Stimulated activated naive CD8-positive, alpha-beta T cell treated with anti-CD3 and anti-CD28 coated beads, Interleukin-15, Interleukin-2, amounts not matched to agents 100 ng/mL and 50 ng/mL, for 24 hours (primary cell): ENCODE results near the gene TMC4.
"Not testable (repeated sequence)": the region's sequence is repeated elsewhere in the genome, so short reads cannot be mapped to it uniquely, and the experiment has no call there.

Experiments used
- H3K27ac Mint-ChIP-seq: one replicate; pipeline ENCODE4 v1.8.0; 2021; ENCODE audit warnings: mild to moderate bottlenecking, mixed read lengths
- H3K27me3 Mint-ChIP-seq: one replicate; pipeline ENCODE4 v1.8.0; 2021; ENCODE audit warnings: mixed read lengths
- H3K36me3 Mint-ChIP-seq: one replicate; pipeline ENCODE4 v1.8.0; 2021; ENCODE audit warnings: low read depth, mixed read lengths
- H3K4me1 Mint-ChIP-seq: one replicate; pipeline ENCODE4 v1.8.0; 2021; ENCODE audit warnings: low read depth, mixed read lengths
- H3K4me3 Mint-ChIP-seq: one replicate; pipeline ENCODE4 v1.8.0; 2021; ENCODE audit warnings: mild to moderate bottlenecking, mixed read lengths
- H3K9me3 Mint-ChIP-seq: one replicate; pipeline ENCODE4 v1.8.0; 2021; ENCODE audit warnings: mixed read lengths

Gene TMC4

GRCh38 chr19:54172471-54173358, at the start of gene TMC4:
TSS of gene TMC4 (minus strand) at chr19:54173160. CDS start at chr19:54173117, 43 bp downstream.
- H3K4me3 Mint-ChIP-seq: no peak within 1 kb of the TSS
- no peaks in the 10 kb centered on the region for H3K27me3 Mint-ChIP-seq
- no peaks in the 10 kb centered on the region for H3K9me3 Mint-ChIP-seq
- H3K27ac Mint-ChIP-seq: no peak within 1 kb of the TSS
- H3K4me1 Mint-ChIP-seq: no peaks in the 10 kb centered on the region
- peaks cover 12% of the 10 kb centered on the region for H3K36me3 Mint-ChIP-seq

- not testable (repeated sequence) for H3K27me3 Mint-ChIP-seq, H3K9me3 Mint-ChIP-seq, H3K4me3 Mint-ChIP-seq, H3K4me1 Mint-ChIP-seq, H3K27ac Mint-ChIP-seq, H3K36me3 Mint-ChIP-seq
Observed at GRCh38 chr19:54221947-54222346, 49.0 kb upstream of the TMC4 start.

GRCh38 chr19:54219702-54220101, 46.7 kb upstream of the TMC4 start:
- H3K27ac Mint-ChIP-seq, H3K4me1 Mint-ChIP-seq, H3K27me3 Mint-ChIP-seq, H3K4me3 Mint-ChIP-seq, H3K9me3 Mint-ChIP-seq, H3K36me3 Mint-ChIP-seq: not testable (repeated sequence)

GRCh38 chr19:54218960-54219661, 46.2 kb upstream of the TMC4 start:
- no peaks in the 10 kb centered on the region for H3K36me3 Mint-ChIP-seq
- no peaks in the 10 kb centered on the region for H3K4me1 Mint-ChIP-seq
- H3K4me3 Mint-ChIP-seq: no peak overlapping the region
- peaks cover 8% of the 10 kb centered on the region for H3K27me3 Mint-ChIP-seq
- no peaks in the 10 kb centered on the region for H3K9me3 Mint-ChIP-seq
- no peak overlapping the region for H3K27ac Mint-ChIP-seq

- Mint-ChIP-seq H3K27ac (no peak overlapping the region), H3K4me1 (no peaks in the 10 kb centered on the region), H3K36me3 (no peaks in the 10 kb centered on the region)
Observed at GRCh38 chr19:54218259-54218658, 45.3 kb upstream of the TMC4 start.

GRCh38 chr19:54217517-54218247, 44.7 kb upstream of the TMC4 start:
- not testable (repeated sequence) for H3K27ac Mint-ChIP-seq, H3K9me3 Mint-ChIP-seq, H3K4me3 Mint-ChIP-seq, H3K4me1 Mint-ChIP-seq, H3K27me3 Mint-ChIP-seq, H3K36me3 Mint-ChIP-seq

More at GRCh38 chr19:54218259-54218658, 45.3 kb upstream of the TMC4 start:
- H3K27me3 Mint-ChIP-seq: no peaks in the 10 kb centered on the region
- H3K4me3 Mint-ChIP-seq: no peak overlapping the region
- no peaks in the 10 kb centered on the region for H3K9me3 Mint-ChIP-seq

GRCh38 chr19:54216869-54217268, 43.9 kb upstream of the TMC4 start:
- Mint-ChIP-seq H3K4me1 (peaks cover 2% of the 10 kb centered on the region), H3K4me3 (no peak overlapping the region), H3K27ac (no peak overlapping the region)

GRCh38 chr19:54214734-54215133, 41.8 kb upstream of the TMC4 start:
- H3K36me3 Mint-ChIP-seq, H3K27me3 Mint-ChIP-seq: not testable (repeated sequence)

More at GRCh38 chr19:54216869-54217268, 43.9 kb upstream of the TMC4 start:
- Mint-ChIP-seq H3K9me3 (no peaks in the 10 kb centered on the region), H3K36me3 (no peaks in the 10 kb centered on the region), H3K27me3 (no peaks in the 10 kb centered on the region)

GRCh38 chr19:54214217-54214616, 41.3 kb upstream of the TMC4 start:
- not testable (repeated sequence) for H3K36me3 Mint-ChIP-seq, H3K4me3 Mint-ChIP-seq, H3K27me3 Mint-ChIP-seq, H3K27ac Mint-ChIP-seq, H3K9me3 Mint-ChIP-seq
- H3K4me1 Mint-ChIP-seq: peaks cover 26% of the 10 kb centered on the region

More at GRCh38 chr19:54214734-54215133, 41.8 kb upstream of the TMC4 start:
- peaks cover 20% of the 10 kb centered on the region for H3K4me1 Mint-ChIP-seq
- H3K27ac Mint-ChIP-seq, H3K9me3 Mint-ChIP-seq, H3K4me3 Mint-ChIP-seq: not testable (repeated sequence)

GRCh38 chr19:54211235-54211634, 38.3 kb upstream of the TMC4 start:
- no peaks in the 10 kb centered on the region for H3K9me3 Mint-ChIP-seq
- peak overlapping the region; percentile 44 for H3K4me3 Mint-ChIP-seq
- peaks cover 34% of the 10 kb centered on the region for H3K36me3 Mint-ChIP-seq
- H3K27ac Mint-ChIP-seq: peak overlapping the region; percentile 78
- peaks cover 55% of the 10 kb centered on the region for H3K4me1 Mint-ChIP-seq
- no peaks in the 10 kb centered on the region for H3K27me3 Mint-ChIP-seq

GRCh38 chr19:54209811-54210494, 37.0 kb upstream of the TMC4 start:
- H3K4me1 Mint-ChIP-seq: peaks cover 68% of the 10 kb centered on the region
- H3K4me3 Mint-ChIP-seq: peak overlapping the region; percentile 44
- peak overlapping the region; percentile 78 for H3K27ac Mint-ChIP-seq
- no peaks in the 10 kb centered on the region for H3K9me3 Mint-ChIP-seq
- H3K27me3 Mint-ChIP-seq: no peaks in the 10 kb centered on the region
- H3K36me3 Mint-ChIP-seq: peaks cover 46% of the 10 kb centered on the region

GRCh38 chr19:54209058-54209810, 36.3 kb upstream of the TMC4 start:
- Mint-ChIP-seq H3K27ac (no peak overlapping the region), H3K27me3 (no peaks in the 10 kb centered on the region), H3K9me3 (no peaks in the 10 kb centered on the region), H3K36me3 (peaks cover 54% of the 10 kb centered on the region), H3K4me1 (peaks cover 76% of the 10 kb centered on the region), H3K4me3 (peak overlapping the region; percentile 23)

- Mint-ChIP-seq H3K4me1 (peaks cover 81% of the 10 kb centered on the region), H3K4me3 (peak overlapping the region; percentile 70), H3K27ac (peak overlapping the region; percentile 89), H3K36me3 (peaks cover 59% of the 10 kb centered on the region), H3K27me3 (no peaks in the 10 kb centered on the region), H3K9me3 (no peaks in the 10 kb centered on the region)
Observed at GRCh38 chr19:54208784-54209057, 35.8 kb upstream of the TMC4 start.
